ENCODE data around the gene KRT20. TPM values are rescaled to one million over a fixed set of nuclear protein-coding genes. Genes with fewer than 3 reads are reported as not detected.

The KRT20 gene
- total RNA-seq, 3 donors from 2014 or later (not counting 1 experiment from before 2014, with no cell fraction given) = not detected

GRCh38 chr17:40909755-40910154 lies 24.7 kb upstream of the KRT20 start:
- Histone ChIP-seq H3K27ac (ENCODE audit: low read length) (no peak overlapping the region), H3K4me1 (ENCODE audit: control insufficient read depth, insufficient read depth, low read length) (no peaks in the 10 kb centered on the region), H3K9me3 (ENCODE audit: control insufficient read depth, insufficient read depth, low read length) (no peaks in the 10 kb centered on the region), H3K36me3 (ENCODE audit: control insufficient read depth, insufficient read depth, low read length) (no peaks in the 10 kb centered on the region), H3K27me3 (ENCODE audit: control insufficient read depth, insufficient read depth, low read length) (peaks cover 12% of the 10 kb centered on the region), H3K4me3 (ENCODE audit: low read length) (no peak overlapping the region)
- Mint-ChIP-seq H3K9me3 (no peaks in the 10 kb centered on the region), H3K36me3 (no peaks in the 10 kb centered on the region), H3K4me3 (no peak overlapping the region), H3K27ac (no peak overlapping the region), H3K4me1 (no peaks in the 10 kb centered on the region), H3K27me3 (ENCODE audit: low read depth in 2 of 2) (peaks cover 32 to 58% of the 10 kb centered on the region in 2 donors)
- no peak for ATAC-seq
- 75% methylated on average over 3 of the region's 4 CpGs for WGBS (ENCODE audit: insufficient coverage)
- DNase-seq = no peak
- intact Hi-C loops (cut with micrococcal nuclease) = loop anchor here (1.0 to 10.0 kb wide), 4 partner anchors 415 to 757 kb away; no protein-coding TSS in a partner anchor
- TF ChIP-seq CTCF (IDR thresholded peaks at IDR 0.05) = no peak

GRCh38 chr17:40909351-40909750 lies 24.3 kb upstream of the KRT20 start:
- intact Hi-C loops (cut with micrococcal nuclease) = loop anchor here (1.0 to 10.0 kb wide), 4 partner anchors 415 to 757 kb away; no protein-coding TSS in a partner anchor
- Mint-ChIP-seq H3K27me3 (ENCODE audit: low read depth in 2 of 2) (peaks cover 34 to 60% of the 10 kb centered on the region in 2 donors), H3K4me3 (no peak overlapping the region), H3K36me3 (no peaks in the 10 kb centered on the region), H3K4me1 (no peaks in the 10 kb centered on the region), H3K9me3 (no peaks in the 10 kb centered on the region), H3K27ac (no peak overlapping the region)
- Histone ChIP-seq H3K36me3 (ENCODE audit: control insufficient read depth, insufficient read depth, low read length) (no peaks in the 10 kb centered on the region), H3K27me3 (ENCODE audit: control insufficient read depth, insufficient read depth, low read length) (peaks cover 12% of the 10 kb centered on the region), H3K4me1 (ENCODE audit: control insufficient read depth, insufficient read depth, low read length) (no peaks in the 10 kb centered on the region), H3K27ac (ENCODE audit: low read length) (no peak overlapping the region), H3K4me3 (ENCODE audit: low read length) (no peak overlapping the region), H3K9me3 (ENCODE audit: control insufficient read depth, insufficient read depth, low read length) (no peaks in the 10 kb centered on the region)
- DNase-seq = peak; percentile 23 to 84
- peak; percentile 57 for TF ChIP-seq CTCF (IDR thresholded peaks at IDR 0.05)
- peak; percentile 63 to 81 (median 72) for ATAC-seq
- 3% methylated on average over 5 of the region's 5 CpGs for WGBS (ENCODE audit: insufficient coverage)

GRCh38 chr17:40906613-40907012 lies 21.6 kb upstream of the KRT20 start:
- WGBS (ENCODE audit: insufficient coverage) = 95% methylated on average over 4 of the region's 4 CpGs
- no peak overlapping the region for H3K27ac Mint-ChIP-seq
- peaks cover 28 to 55% of the 10 kb centered on the region in 2 donors for H3K27me3 Mint-ChIP-seq (ENCODE audit: low read depth in 2 of 2)
- H3K4me1 ChIP-seq (ENCODE audit: control insufficient read depth, insufficient read depth, low read length) = no peaks in the 10 kb centered on the region
- intact Hi-C loops (cut with micrococcal nuclease) = loop anchor here (5.0 to 10.0 kb wide), 2 partner anchors 418 to 641 kb away; no protein-coding TSS in a partner anchor
- H3K4me3 ChIP-seq (ENCODE audit: low read length) = no peak overlapping the region
- no peak overlapping the region for H3K4me3 Mint-ChIP-seq
- H3K9me3 Mint-ChIP-seq = no peaks in the 10 kb centered on the region
- no peaks in the 10 kb centered on the region for H3K36me3 ChIP-seq (ENCODE audit: control insufficient read depth, insufficient read depth, low read length)
- no peaks in the 10 kb centered on the region for H3K4me1 Mint-ChIP-seq
- DNase-seq (no peak), ATAC-seq (no peak)
- H3K27ac ChIP-seq (ENCODE audit: low read length) = no peak overlapping the region
- H3K9me3 ChIP-seq (ENCODE audit: control insufficient read depth, insufficient read depth, low read length) = no peaks in the 10 kb centered on the region
- no peak for TF ChIP-seq CTCF (IDR thresholded peaks at IDR 0.05)
- no peaks in the 10 kb centered on the region for H3K36me3 Mint-ChIP-seq
- peaks cover 12% of the 10 kb centered on the region for H3K27me3 ChIP-seq (ENCODE audit: control insufficient read depth, insufficient read depth, low read length)

GRCh38 chr17:40905370-40905769 lies 20.3 kb upstream of the KRT20 start:
- intact Hi-C loops (cut with micrococcal nuclease) = loop anchor here (5.0 to 10.0 kb wide), 2 partner anchors 419 to 642 kb away; no protein-coding TSS in a partner anchor
- no peak overlapping the region for H3K27ac Mint-ChIP-seq
- H3K4me3 Mint-ChIP-seq = no peak overlapping the region
- H3K9me3 Mint-ChIP-seq = no peaks in the 10 kb centered on the region
- no peak for TF ChIP-seq CTCF (IDR thresholded peaks at IDR 0.05)
- DNase-seq (no peak), ATAC-seq (no peak)
- H3K4me1 Mint-ChIP-seq = no peaks in the 10 kb centered on the region
- WGBS (ENCODE audit: insufficient coverage) = 96% methylated on average over 5 of the region's 5 CpGs
- no peaks in the 10 kb centered on the region for H3K9me3 ChIP-seq (ENCODE audit: control insufficient read depth, insufficient read depth, low read length)
- peaks cover 25 to 55% of the 10 kb centered on the region in 2 donors for H3K27me3 Mint-ChIP-seq (ENCODE audit: low read depth in 2 of 2)
- H3K36me3 ChIP-seq (ENCODE audit: control insufficient read depth, insufficient read depth, low read length) = no peaks in the 10 kb centered on the region
- H3K36me3 Mint-ChIP-seq = no peaks in the 10 kb centered on the region
- no peak overlapping the region for H3K4me3 ChIP-seq (ENCODE audit: low read length)
- H3K27me3 ChIP-seq (ENCODE audit: control insufficient read depth, insufficient read depth, low read length) = peaks cover 12% of the 10 kb centered on the region
- no peaks in the 10 kb centered on the region for H3K4me1 ChIP-seq (ENCODE audit: control insufficient read depth, insufficient read depth, low read length)
- H3K27ac ChIP-seq (ENCODE audit: low read length) = no peak overlapping the region

Data from natural killer cell (primary cell).